RWPE2 (cell line): ENCODE data around the gene SYT9.

Experiments used
- ATAC-seq: fragments of 200-7000 bp; cut with Tn5 transposase; 3 replicates; pipeline ENCODE4 v1.9.1; 2021; ENCODE audit warnings: low read depth
- DNase-seq: peaks from one replicate; pipeline ENCODE4 v3.0.0-alpha.2; 2020; ENCODE audit warnings: low spot score
- H3K27ac ChIP-seq: fragments of 450-650 bp; 2 replicates; pipeline ENCODE4 v1.5.1; 2017; ENCODE audit warnings: mild to moderate bottlenecking; ENCODE audit not compliant: poor library complexity, severe bottlenecking
- H3K27me3 ChIP-seq: fragments of 250-450 bp; sonication (Bioruptor Pico); 2 replicates; pipeline ENCODE4 v1.5.1; 2021; ENCODE audit warnings: mild to moderate bottlenecking, moderate library complexity; ENCODE audit not compliant: insufficient read depth, poor library complexity, severe bottlenecking
- H3K36me3 ChIP-seq: fragments of 250-450 bp; sonication (Bioruptor Pico); 2 replicates; pipeline ENCODE4 v1.5.1; 2020; ENCODE audit warnings: low read depth, mild to moderate bottlenecking, moderate library complexity
- H3K4me1 ChIP-seq: fragments of 250-450 bp; sonication (Bioruptor Pico); 2 replicates; pipeline ENCODE4 v1.5.1; 2021; ENCODE audit warnings: mild to moderate bottlenecking, moderate library complexity; ENCODE audit not compliant: insufficient read depth, poor library complexity, severe bottlenecking
- H3K4me3 ChIP-seq: fragments of 250-450 bp; sonication (Bioruptor Pico); 2 replicates; pipeline ENCODE4 v1.5.1; 2021; ENCODE audit warnings: mild to moderate bottlenecking, moderate library complexity; ENCODE audit not compliant: severe bottlenecking
- H3K9me3 ChIP-seq: fragments of 250-450 bp; sonication (Bioruptor Pico); 2 replicates; pipeline ENCODE4 v1.5.1; 2021; ENCODE audit warnings: mild to moderate bottlenecking, moderate library complexity; ENCODE audit not compliant: severe bottlenecking
- TF ChIP-seq, protein P1 (sequence below): fragments of 450-650 bp; IDR thresholded peaks from one replicate; pipeline ENCODE4 v1.5.1; 2017; ENCODE audit warnings: mild to moderate bottlenecking, moderate library complexity; ENCODE audit not compliant: poor library complexity, severe bottlenecking

Gene SYT9

DNA sequence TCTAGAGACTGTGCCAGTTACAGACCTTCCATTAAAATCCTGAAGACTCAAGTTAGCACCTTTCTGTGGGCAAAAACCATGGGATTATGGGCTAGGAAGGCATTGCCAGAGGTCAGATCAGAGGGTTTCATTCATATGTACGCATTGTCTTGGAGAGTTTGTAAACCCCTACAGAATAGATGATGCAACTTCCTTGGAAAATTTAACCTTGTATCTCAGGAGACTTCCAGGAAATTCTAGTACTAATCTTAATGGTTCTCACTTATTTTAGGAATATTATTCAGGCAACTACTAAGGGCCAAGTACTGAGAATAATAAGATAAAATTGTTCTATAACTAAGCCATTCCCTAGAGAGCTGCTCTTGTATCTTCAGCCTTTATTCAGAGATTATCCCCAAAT, 240.5 kb downstream of the SYT9 start:
- ATAC-seq (no peak), DNase-seq (no peak)
- H3K27me3 ChIP-seq: no peaks in the 10 kb centered on the region
- no peak overlapping the region for H3K27ac ChIP-seq
- no peaks in the 10 kb centered on the region for H3K36me3 ChIP-seq
- H3K4me1 ChIP-seq: no peaks in the 10 kb centered on the region
- peaks cover 1% of the 10 kb centered on the region for H3K9me3 ChIP-seq
- no peak overlapping the region for H3K4me3 ChIP-seq
- TF ChIP-seq, protein P1, sequence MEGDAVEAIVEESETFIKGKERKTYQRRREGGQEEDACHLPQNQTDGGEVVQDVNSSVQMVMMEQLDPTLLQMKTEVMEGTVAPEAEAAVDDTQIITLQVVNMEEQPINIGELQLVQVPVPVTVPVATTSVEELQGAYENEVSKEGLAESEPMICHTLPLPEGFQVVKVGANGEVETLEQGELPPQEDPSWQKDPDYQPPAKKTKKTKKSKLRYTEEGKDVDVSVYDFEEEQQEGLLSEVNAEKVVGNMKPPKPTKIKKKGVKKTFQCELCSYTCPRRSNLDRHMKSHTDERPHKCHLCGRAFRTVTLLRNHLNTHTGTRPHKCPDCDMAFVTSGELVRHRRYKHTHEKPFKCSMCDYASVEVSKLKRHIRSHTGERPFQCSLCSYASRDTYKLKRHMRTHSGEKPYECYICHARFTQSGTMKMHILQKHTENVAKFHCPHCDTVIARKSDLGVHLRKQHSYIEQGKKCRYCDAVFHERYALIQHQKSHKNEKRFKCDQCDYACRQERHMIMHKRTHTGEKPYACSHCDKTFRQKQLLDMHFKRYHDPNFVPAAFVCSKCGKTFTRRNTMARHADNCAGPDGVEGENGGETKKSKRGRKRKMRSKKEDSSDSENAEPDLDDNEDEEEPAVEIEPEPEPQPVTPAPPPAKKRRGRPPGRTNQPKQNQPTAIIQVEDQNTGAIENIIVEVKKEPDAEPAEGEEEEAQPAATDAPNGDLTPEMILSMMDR: no peak

- TF ChIP-seq, protein P1: no peak
- Histone ChIP-seq H3K27ac (no peak overlapping the region), H3K9me3 (peaks cover 1% of the 10 kb centered on the region), H3K27me3 (no peaks in the 10 kb centered on the region), H3K4me1 (no peaks in the 10 kb centered on the region), H3K4me3 (no peak overlapping the region), H3K36me3 (no peaks in the 10 kb centered on the region)
- ATAC-seq (no peak), DNase-seq (no peak)
Measured at GRCh38 chr11:7493670-7494069, 242.0 kb downstream of the SYT9 start.

DNA sequence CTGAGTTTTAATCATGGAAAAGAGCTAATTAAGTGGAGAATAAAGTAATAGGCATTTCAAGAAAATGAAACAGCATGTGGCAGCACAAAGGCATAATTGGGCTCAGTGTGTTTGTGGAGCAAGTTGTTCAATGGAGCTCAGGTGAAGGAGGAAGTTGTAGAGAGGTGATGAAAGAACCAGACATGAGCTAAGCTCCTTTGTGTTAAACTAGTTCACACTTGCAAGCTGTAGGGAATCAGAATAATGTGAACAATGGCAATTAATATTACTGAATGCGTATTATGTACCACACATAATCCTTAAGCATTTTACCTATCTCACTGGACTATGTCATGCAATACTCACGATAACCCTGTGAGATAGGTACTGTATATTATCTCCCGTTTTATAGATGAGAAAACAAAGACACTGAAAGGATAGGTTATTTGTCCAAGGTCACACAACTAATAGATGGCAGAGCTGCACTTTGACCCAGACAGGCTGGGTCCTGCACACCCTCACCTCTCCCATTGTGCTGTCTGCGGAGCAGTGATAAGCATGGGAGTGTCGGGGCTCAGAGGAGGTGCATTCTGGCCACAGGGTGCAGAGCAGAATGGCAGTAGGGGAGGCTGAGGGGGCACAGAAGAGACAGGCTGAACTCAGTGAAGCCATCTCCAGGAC, 242.5 kb downstream of the SYT9 start:
- Histone ChIP-seq H3K9me3 (peaks cover 1% of the 10 kb centered on the region), H3K4me3 (no peak overlapping the region), H3K4me1 (no peaks in the 10 kb centered on the region), H3K27ac (no peak overlapping the region), H3K27me3 (no peaks in the 10 kb centered on the region), H3K36me3 (no peaks in the 10 kb centered on the region)
- ATAC-seq (no peak), DNase-seq (no peak)
- TF ChIP-seq, protein P1: no peak

- Histone ChIP-seq H3K36me3 (no peaks in the 10 kb centered on the region), H3K4me1 (no peaks in the 10 kb centered on the region), H3K9me3 (peaks cover 1% of the 10 kb centered on the region), H3K27ac (no peak overlapping the region), H3K4me3 (no peak overlapping the region), H3K27me3 (no peaks in the 10 kb centered on the region)
- ATAC-seq: no peak
- TF ChIP-seq, protein P1: no peak
- no peak for DNase-seq
Measured at GRCh38 chr11:7495882-7496551, 244.3 kb downstream of the SYT9 start.

DNA sequence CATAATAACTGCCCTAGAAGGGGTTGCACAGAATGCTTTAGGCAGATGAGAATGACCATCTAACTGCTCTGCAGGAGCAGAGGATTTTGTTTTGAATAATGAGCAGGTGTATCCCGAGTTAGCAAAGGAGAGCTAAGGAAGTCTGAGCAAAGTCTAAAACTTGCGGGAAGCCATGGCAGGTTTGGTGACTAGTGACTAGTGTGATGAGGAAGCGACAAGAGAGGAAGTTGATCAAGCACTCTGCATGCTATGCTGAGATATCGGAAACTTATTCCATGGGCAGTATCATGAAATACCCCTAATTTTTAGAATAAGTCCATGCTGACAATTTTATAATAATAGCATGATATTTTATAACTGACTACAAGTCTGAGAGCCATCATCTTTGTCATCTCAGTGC, 246.5 kb downstream of the SYT9 start:
- H3K36me3 ChIP-seq: no peaks in the 10 kb centered on the region

More for the DNA sequence above, 246.5 kb downstream of the SYT9 start:
- Histone ChIP-seq H3K4me3 (no peak overlapping the region), H3K4me1 (no peaks in the 10 kb centered on the region), H3K27me3 (no peaks in the 10 kb centered on the region), H3K27ac (no peak overlapping the region), H3K9me3 (peaks cover 1% of the 10 kb centered on the region)
- ATAC-seq: no peak
- TF ChIP-seq, protein P1: no peak
- no peak for DNase-seq
